SK-N-SH (cell line): Measurements from ENCODE around the gene ZC3H7B. TPM values are rescaled to one million over a fixed set of nuclear protein-coding genes. Genes with fewer than 3 reads are reported as not detected.
A peak's percentile ranks its signal among the peaks of the same experiment; 100 is the strongest.

Experiments used
- CTCF ChIA-PET: fragments of 300-600, 350-600 bp; formaldehyde crosslinking; extraction: SDS; loops from one replicate; lab custom pipeline; 2021; lab: Yijun Ruan, JAX
- POLR2A ChIA-PET: fragments of 350-600 bp; sonication (Branson Sonifier 250); formaldehyde crosslinking; extraction: SDS; loops from one replicate; lab custom pipeline; 2020; ENCODE audit warnings: antibody characterized with exemption, inconsistent platforms; lab: Yijun Ruan, JAX
- DNase-seq: peaks from one replicate; pipeline ENCODE4 v3.0.0; 2012
- H2AFZ ChIP-seq: fragments of 200-600 bp; sonication (generic); 2 replicates; pipeline ENCODE4 v1.8.1; 2016; ENCODE audit warnings: antibody characterized with exemption, mild to moderate bottlenecking, low read depth
- H3F3A ChIP-seq: fragments of 200-600 bp; sonication (generic); replicated peaks from 2 replicates; pipeline ENCODE3; 2016; ENCODE audit warnings: antibody characterized with exemption, mild to moderate bottlenecking; ENCODE audit not compliant: insufficient read depth
- H3K27ac ChIP-seq, 2 experiments: fragments of 200-500 bp in 1 of 2; fragments of 200-600 bp in 1 of 2; sonication (Bioruptor generic) in 1 of 2; sonication (generic), shearing (Covaris generic) in 1 of 2; 2 replicates each; pipeline versions ENCODE4 v1.5.1 to v1.6.1; 2014 to 2016; ENCODE audit warnings: low read depth in 2 of 2, inconsistent platforms in 1 of 2, low read length in 1 of 2, mild to moderate bottlenecking in 1 of 2, mixed read lengths in 1 of 2
- H3K27me3 ChIP-seq: fragments of 200-600 bp; sonication (generic), shearing (Covaris generic); 2 replicates; pipeline ENCODE4 v1.6.1; 2016; ENCODE audit warnings: mixed run types; ENCODE audit not compliant: insufficient read depth
- H3K36me3 ChIP-seq, 2 experiments: fragments of 200-500 bp in 1 of 2; fragments of 200-600 bp in 1 of 2; sonication (Bioruptor generic) in 1 of 2; sonication (generic) in 1 of 2; replicated peaks in 1 of 2; 2 replicates each; pipeline versions ENCODE3 to v1.5.1; 2014 to 2016; ENCODE audit warnings: low read length in 1 of 2, mild to moderate bottlenecking in 1 of 2; ENCODE audit not compliant: insufficient read depth in 2 of 2, control insufficient read depth in 1 of 2
- H3K4me1 ChIP-seq, 2 experiments: fragments of 200-500 bp in 1 of 2; fragments of 200-600 bp in 1 of 2; sonication (Bioruptor generic) in 1 of 2; sonication (generic), shearing (Covaris generic) in 1 of 2; 2 replicates each; pipeline versions ENCODE4 v1.5.1 to v1.6.1; 2014 to 2016; ENCODE audit warnings: low read depth in 1 of 2, low read length in 1 of 2, mixed run types in 1 of 2; ENCODE audit not compliant: insufficient read depth in 2 of 2, control insufficient read depth in 1 of 2
- H3K4me2 ChIP-seq: fragments of 200-600 bp; sonication (generic), shearing (Covaris generic); 2 replicates; pipeline ENCODE4 v1.6.1; 2017; ENCODE audit warnings: mixed run types
- H3K4me3 ChIP-seq, 2 experiments: fragments of 200-500 bp in 1 of 2; fragments of 200-600 bp in 1 of 2; sonication (Bioruptor generic) in 1 of 2; sonication (generic), shearing (Covaris generic) in 1 of 2; 2 replicates each; pipeline versions ENCODE4 v1.5.1 to v1.8.1; 2014 to 2016; ENCODE audit warnings: low read depth in 2 of 2, inconsistent platforms in 1 of 2, low read length in 1 of 2, mild to moderate bottlenecking in 1 of 2, mixed read lengths in 1 of 2, moderate library complexity in 1 of 2
- H3K79me2 ChIP-seq: fragments of 200-600 bp; sonication (generic); 2 replicates; pipeline ENCODE4 v1.8.1; 2017; ENCODE audit warnings: mild to moderate bottlenecking; ENCODE audit not compliant: insufficient read depth
- H3K9ac ChIP-seq: fragments of 200-600 bp; sonication (generic); 2 replicates; pipeline ENCODE4 v1.6.1; 2017; ENCODE audit warnings: mixed run types
- H3K9me2 ChIP-seq: fragments of 200-600 bp; sonication (generic); 2 replicates; pipeline ENCODE4 v1.6.1; 2017; ENCODE audit warnings: mixed run types
- H3K9me3 ChIP-seq: fragments of 200-600 bp; sonication (generic); 2 replicates; pipeline ENCODE4 v1.6.1; 2017; ENCODE audit warnings: mixed run types, mild to moderate bottlenecking, moderate library complexity
- H4K20me1 ChIP-seq: fragments of 200-600 bp; sonication (generic); 2 replicates; pipeline ENCODE4 v1.6.1; 2017; ENCODE audit warnings: mild to moderate bottlenecking, mixed run types; ENCODE audit not compliant: insufficient read depth
- ELF1 ChIP-seq: IDR thresholded peaks from 2 replicates; pipeline ENCODE4 v1.4.0; 2012
- EZH2phosphoT487 ChIP-seq: fragments of 200-600 bp; sonication (generic); IDR thresholded peaks from 2 replicates; pipeline ENCODE4 v1.6.1; 2017; ENCODE audit warnings: low read depth, mixed run types, mild to moderate bottlenecking, antibody characterized with exemption, moderate library complexity, borderline replicate concordance
- FOSL2 ChIP-seq: IDR thresholded peaks from 2 replicates; pipeline ENCODE4 v1.4.0; 2012; ENCODE audit warnings: low read depth, mild to moderate bottlenecking, moderate library complexity, borderline replicate concordance
- FOXJ3 ChIP-seq: sonication (generic); formaldehyde crosslinking; IDR thresholded peaks from 2 replicates; pipeline ENCODE4 v1.5.1; 2020; ENCODE audit warnings: mild to moderate bottlenecking, missing genetic modification reagents
- FOXM1 ChIP-seq: IDR thresholded peaks from 2 replicates; pipeline ENCODE4 v1.4.0; 2012; ENCODE audit warnings: low read depth, mild to moderate bottlenecking
- GATA2 ChIP-seq: sonication (generic); formaldehyde crosslinking; IDR thresholded peaks from 2 replicates; pipeline ENCODE4 v1.5.0; 2020; ENCODE audit warnings: mild to moderate bottlenecking, missing genetic modification reagents
- MEF2A ChIP-seq: IDR thresholded peaks from 2 replicates; pipeline ENCODE4 v1.4.0; 2012; ENCODE audit warnings: low read depth, borderline replicate concordance
- MXI1 ChIP-seq: IDR thresholded peaks from 2 replicates; pipeline ENCODE4 v1.6.1; 2012; ENCODE audit warnings: mild to moderate bottlenecking, low read depth, low read length, improper control_type of control experiment
- NFIC ChIP-seq: IDR thresholded peaks from 2 replicates; pipeline ENCODE4 v1.4.0; 2012; ENCODE audit warnings: borderline replicate concordance
- POLR2AphosphoS5 ChIP-seq: IDR thresholded peaks from 2 replicates; pipeline ENCODE4 v1.6.1; 2012; ENCODE audit warnings: low read depth, low read length
- RCOR1 ChIP-seq: fragments of 150-350 bp; IDR thresholded peaks from 2 replicates; pipeline ENCODE4 v1.6.1; 2017; ENCODE audit warnings: antibody characterized with exemption, low read length
- TAF1 ChIP-seq: IDR thresholded peaks from 2 replicates; pipeline ENCODE4 v1.6.1; 2012; ENCODE audit warnings: low read depth, mild to moderate bottlenecking, low read length, moderate library complexity, borderline replicate concordance
- YY1 ChIP-seq: IDR thresholded peaks from 2 replicates; pipeline ENCODE4 v1.4.0; 2012; ENCODE audit warnings: low read depth, mild to moderate bottlenecking
- WGBS: methylation state at CpG from one replicate; pipeline ENCODE4 v1.1.6; 2017; ENCODE audit warnings: low lambda C conversion rate; 5-methylcytosine and 5-hydroxymethylcytosine counted together
- polyA plus RNA-seq, 3 experiments: library from polyadenylated mRNA; depleted of rRNA; stranded (reverse); fragments of >200 nt; gene quantifications; 2 replicates each; pipeline ENCODE4 v1.2.3, GENCODE V29; 2012
- TF ChIP-seq, protein P1 (sequence below): IDR thresholded peaks from 2 replicates; pipeline ENCODE4 v1.4.0; 2012; ENCODE audit warnings: low read depth
- TF ChIP-seq, protein P2 (sequence below): fragments of 150-350 bp; IDR thresholded peaks from 2 replicates; pipeline ENCODE4 v1.6.1; 2017; ENCODE audit warnings: antibody characterized with exemption, low read length, low read depth, borderline replicate concordance
- TF ChIP-seq, protein P3 (sequence below): IDR thresholded peaks from 2 replicates; pipeline ENCODE4 v1.6.1; 2012; ENCODE audit warnings: mild to moderate bottlenecking, low read depth, low read length, moderate library complexity

ZC3H7B gene
- polyA plus RNA-seq, 1 of the 3 experiments (the other 2 are of a cell fraction): 27.1 TPM

DNA sequence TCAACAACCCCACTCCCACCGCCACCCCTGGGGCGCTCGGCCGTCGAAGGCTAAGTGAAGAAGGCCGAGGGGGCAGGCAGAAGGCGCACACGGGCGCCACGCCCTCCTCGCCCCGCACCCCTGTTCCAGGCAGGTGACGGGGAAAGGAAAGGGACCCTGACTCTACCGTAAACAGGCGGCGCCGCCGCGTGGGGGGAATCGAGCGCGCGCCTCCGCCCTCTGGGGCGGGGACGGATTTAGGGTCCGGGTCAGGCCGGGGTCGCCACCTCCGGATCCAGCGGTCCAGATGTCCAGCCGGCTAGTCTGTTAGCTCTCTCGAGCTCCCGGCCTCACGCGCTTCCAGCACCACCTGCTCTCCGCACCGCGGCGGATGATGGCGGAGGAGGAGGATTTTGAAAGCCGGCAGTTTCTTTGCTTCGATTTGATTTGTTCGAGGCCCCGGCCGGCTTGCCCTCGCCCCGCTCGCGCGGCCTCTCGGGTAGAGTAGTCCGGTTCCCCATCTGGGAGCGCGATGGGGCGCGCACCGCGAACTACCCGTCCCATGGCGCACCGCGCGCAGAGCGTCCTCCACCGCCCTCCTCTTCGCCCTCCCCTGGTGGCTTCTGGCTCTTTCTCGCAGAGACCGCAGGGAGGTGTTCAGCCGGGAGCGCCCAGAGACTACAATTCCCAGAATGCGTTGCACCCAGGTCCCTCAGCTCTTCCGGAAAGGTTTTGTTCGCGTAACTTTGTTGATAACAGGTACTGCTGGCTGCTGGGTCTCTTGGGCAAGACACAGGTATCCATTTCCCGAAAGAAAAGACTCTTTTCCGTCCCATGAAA is 15.3 kb upstream of the ZC3H7B start, which contains the start of gene RANGAP1 (continued):
- no peak for TF ChIP-seq FOSL2
- no peak for TF ChIP-seq FOXJ3 (CRISPR knock-in tag)
- TF ChIP-seq, protein P1, sequence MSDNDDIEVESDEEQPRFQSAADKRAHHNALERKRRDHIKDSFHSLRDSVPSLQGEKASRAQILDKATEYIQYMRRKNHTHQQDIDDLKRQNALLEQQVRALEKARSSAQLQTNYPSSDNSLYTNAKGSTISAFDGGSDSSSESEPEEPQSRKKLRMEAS: peak; percentile 77
- TF ChIP-seq TAF1: peak; percentile 60; the same call in 1 of the 2 replicates
- TF ChIP-seq MEF2A: no peak
- peak; percentile 77 for TF ChIP-seq ELF1
- peak; percentile 20; the same call in 1 of the 2 replicates for TF ChIP-seq POLR2AphosphoS5
- TF ChIP-seq, protein P2, sequence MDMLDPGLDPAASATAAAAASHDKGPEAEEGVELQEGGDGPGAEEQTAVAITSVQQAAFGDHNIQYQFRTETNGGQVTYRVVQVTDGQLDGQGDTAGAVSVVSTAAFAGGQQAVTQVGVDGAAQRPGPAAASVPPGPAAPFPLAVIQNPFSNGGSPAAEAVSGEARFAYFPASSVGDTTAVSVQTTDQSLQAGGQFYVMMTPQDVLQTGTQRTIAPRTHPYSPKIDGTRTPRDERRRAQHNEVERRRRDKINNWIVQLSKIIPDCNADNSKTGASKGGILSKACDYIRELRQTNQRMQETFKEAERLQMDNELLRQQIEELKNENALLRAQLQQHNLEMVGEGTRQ: no peak
- no peak for TF ChIP-seq FOXM1
- TF ChIP-seq, protein P3, sequence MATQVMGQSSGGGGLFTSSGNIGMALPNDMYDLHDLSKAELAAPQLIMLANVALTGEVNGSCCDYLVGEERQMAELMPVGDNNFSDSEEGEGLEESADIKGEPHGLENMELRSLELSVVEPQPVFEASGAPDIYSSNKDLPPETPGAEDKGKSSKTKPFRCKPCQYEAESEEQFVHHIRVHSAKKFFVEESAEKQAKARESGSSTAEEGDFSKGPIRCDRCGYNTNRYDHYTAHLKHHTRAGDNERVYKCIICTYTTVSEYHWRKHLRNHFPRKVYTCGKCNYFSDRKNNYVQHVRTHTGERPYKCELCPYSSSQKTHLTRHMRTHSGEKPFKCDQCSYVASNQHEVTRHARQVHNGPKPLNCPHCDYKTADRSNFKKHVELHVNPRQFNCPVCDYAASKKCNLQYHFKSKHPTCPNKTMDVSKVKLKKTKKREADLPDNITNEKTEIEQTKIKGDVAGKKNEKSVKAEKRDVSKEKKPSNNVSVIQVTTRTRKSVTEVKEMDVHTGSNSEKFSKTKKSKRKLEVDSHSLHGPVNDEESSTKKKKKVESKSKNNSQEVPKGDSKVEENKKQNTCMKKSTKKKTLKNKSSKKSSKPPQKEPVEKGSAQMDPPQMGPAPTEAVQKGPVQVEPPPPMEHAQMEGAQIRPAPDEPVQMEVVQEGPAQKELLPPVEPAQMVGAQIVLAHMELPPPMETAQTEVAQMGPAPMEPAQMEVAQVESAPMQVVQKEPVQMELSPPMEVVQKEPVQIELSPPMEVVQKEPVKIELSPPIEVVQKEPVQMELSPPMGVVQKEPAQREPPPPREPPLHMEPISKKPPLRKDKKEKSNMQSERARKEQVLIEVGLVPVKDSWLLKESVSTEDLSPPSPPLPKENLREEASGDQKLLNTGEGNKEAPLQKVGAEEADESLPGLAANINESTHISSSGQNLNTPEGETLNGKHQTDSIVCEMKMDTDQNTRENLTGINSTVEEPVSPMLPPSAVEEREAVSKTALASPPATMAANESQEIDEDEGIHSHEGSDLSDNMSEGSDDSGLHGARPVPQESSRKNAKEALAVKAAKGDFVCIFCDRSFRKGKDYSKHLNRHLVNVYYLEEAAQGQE: no peak
- no peak for TF ChIP-seq RCOR1
- TF ChIP-seq NFIC: no peak
- TF ChIP-seq GATA2 (CRISPR knock-in tag): no peak
- TF ChIP-seq, all 33 proteins: peak for 10

DNA sequence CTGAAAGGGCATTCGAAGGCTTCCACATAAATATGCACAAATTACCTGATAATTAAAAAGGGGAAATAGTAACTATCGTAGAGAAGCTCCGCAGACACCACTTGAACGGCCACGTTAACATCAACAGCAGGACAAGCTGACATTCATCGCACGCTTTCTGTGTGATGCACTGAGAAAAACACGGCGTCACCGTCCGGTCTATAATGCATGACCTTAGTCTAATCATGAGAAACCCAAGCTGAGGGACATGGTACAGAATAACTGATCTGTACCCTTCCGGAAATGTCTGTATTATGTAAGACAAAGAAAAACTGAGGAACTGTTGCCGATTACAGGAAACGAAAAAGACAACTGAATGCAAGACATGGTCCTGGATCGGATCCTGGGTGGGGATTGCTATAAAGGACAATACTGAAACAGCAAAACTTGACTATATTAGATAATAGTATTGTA is 14.7 kb upstream of the ZC3H7B start:
- peak overlapping the region; percentile 48 to 60 for H3K4me3 ChIP-seq
- no peaks in the 10 kb centered on the region for H3K27me3 ChIP-seq
- H2AFZ ChIP-seq: peak overlapping the region; percentile 83
- DNase-seq: peak; percentile 26
- CTCF ChIA-PET: no interaction called here
- H3K4me1 ChIP-seq: peaks cover 4 to 5% of the 10 kb centered on the region in 2 experiments; a peak in 2 of 4 replicates
- H4K20me1 ChIP-seq: no peaks in the 10 kb centered on the region
- TF ChIP-seq, protein P3: no peak
- TF ChIP-seq RCOR1 (no peak), YY1 (no peak), EZH2phosphoT487 (no peak), MXI1 (peak; percentile 47; the same call in 1 of the 2 replicates)
- peak overlapping the region; percentile 86 to 91 for H3K27ac ChIP-seq
- no peaks in the 10 kb centered on the region for H3K9me3 ChIP-seq
- H3K9ac ChIP-seq: peak overlapping the region; percentile 59; the same call in 1 of the 2 replicates
- peaks cover 3 to 6% of the 10 kb centered on the region in 2 experiments for H3K36me3 ChIP-seq
- H3F3A ChIP-seq: peaks cover 18% of the 10 kb centered on the region
- POLR2A ChIA-PET: interaction anchor here (1.2 to 1.4 kb wide), 2 partner anchors 15 to 115 kb away, joined by 3 to 8 read pairs; partner anchors contain the start of gene ZC3H7B
- 1% methylated on average over 15 of the region's 15 CpGs for WGBS
- peak overlapping the region; percentile 87 for H3K4me2 ChIP-seq
- peaks cover 40% of the 10 kb centered on the region for H3K79me2 ChIP-seq
- H3K9me2 ChIP-seq: no peaks in the 10 kb centered on the region
